HEK293 (cell line): Measurements from ENCODE around the gene IFNL1.

Experiments
- FEZF1 ChIP-seq: fragments of 450-650 bp; formaldehyde crosslinking; IDR thresholded peaks from 2 replicates; pipeline ENCODE4 v1.5.1; 2016; ENCODE audit warnings: missing biosample characterization, missing genetic modification characterization
- GLIS2 ChIP-seq: fragments of 450-650 bp; formaldehyde crosslinking; IDR thresholded peaks from 2 replicates; pipeline ENCODE4 v1.5.1; 2016; ENCODE audit warnings: missing biosample characterization, missing genetic modification characterization
- KLF9 ChIP-seq: fragments of 450-650 bp; formaldehyde crosslinking; IDR thresholded peaks from 2 replicates; pipeline ENCODE4 v1.5.1; 2016; ENCODE audit warnings: missing biosample characterization, missing genetic modification characterization, low read depth
- MYNN ChIP-seq: fragments of 450-650 bp; formaldehyde crosslinking; IDR thresholded peaks from 2 replicates; pipeline ENCODE4 v1.5.1; 2016; ENCODE audit warnings: missing biosample characterization, missing genetic modification characterization, borderline replicate concordance
- OVOL3 ChIP-seq: fragments of 450-650 bp; formaldehyde crosslinking; IDR thresholded peaks from 2 replicates; pipeline ENCODE4 v1.5.1; 2016; ENCODE audit warnings: missing biosample characterization, missing genetic modification characterization
- PRDM1 ChIP-seq: fragments of 450-650 bp; formaldehyde crosslinking; IDR thresholded peaks from 2 replicates; pipeline ENCODE4; 2016; ENCODE audit warnings: missing biosample characterization, missing genetic modification characterization
- SP7 ChIP-seq: fragments of 450-650 bp; formaldehyde crosslinking; IDR thresholded peaks from 2 replicates; pipeline ENCODE4 v1.5.1; 2016; ENCODE audit warnings: missing biosample characterization, missing genetic modification characterization
- WT1 ChIP-seq: fragments of 450-650 bp; formaldehyde crosslinking; IDR thresholded peaks from 2 replicates; pipeline ENCODE4 v1.5.1; 2016; ENCODE audit warnings: missing biosample characterization, missing genetic modification characterization
- YY2 ChIP-seq: fragments of 450-650 bp; formaldehyde crosslinking; IDR thresholded peaks from 2 replicates; pipeline ENCODE4 v1.5.1; 2016; ENCODE audit warnings: missing biosample characterization, missing genetic modification characterization
- ZNF175 ChIP-seq: fragments of 450-650 bp; formaldehyde crosslinking; IDR thresholded peaks from 2 replicates; pipeline ENCODE4 v1.5.1; 2016; ENCODE audit warnings: missing biosample characterization, missing genetic modification characterization
- ZNF221 ChIP-seq: fragments of 450-650 bp; formaldehyde crosslinking; IDR thresholded peaks from 2 replicates; pipeline ENCODE4 v1.5.1; 2017; ENCODE audit warnings: missing biosample characterization, missing genetic modification characterization, borderline replicate concordance
- ZNF335 ChIP-seq: fragments of 450-650 bp; formaldehyde crosslinking; conservative IDR thresholded peaks from 2 replicates; pipeline ENCODE4 v1.5.1; 2016; ENCODE audit warnings: missing biosample characterization, missing genetic modification characterization
- ZNF529 ChIP-seq: fragments of 450-650 bp; formaldehyde crosslinking; IDR thresholded peaks from 2 replicates; pipeline ENCODE4 v1.5.1; 2017; ENCODE audit warnings: missing genetic modification characterization, missing biosample characterization; ENCODE audit not compliant: insufficient replicate concordance
- ZNF548 ChIP-seq: fragments of 450-650 bp; formaldehyde crosslinking; IDR thresholded peaks from 2 replicates; pipeline ENCODE4 v1.5.1; 2016; ENCODE audit warnings: missing biosample characterization, missing genetic modification characterization
- ZNF555 ChIP-seq: fragments of 450-650 bp; formaldehyde crosslinking; conservative IDR thresholded peaks from 2 replicates; pipeline ENCODE4 v1.5.1; 2017; ENCODE audit warnings: missing biosample characterization, mild to moderate bottlenecking, missing genetic modification characterization, inconsistent platforms
- ZNF560 ChIP-seq: fragments of 450-650 bp; formaldehyde crosslinking; IDR thresholded peaks from 2 replicates; pipeline ENCODE4 v1.5.1; 2017; ENCODE audit warnings: missing biosample characterization, missing genetic modification characterization, borderline replicate concordance
- ZNF701 ChIP-seq: fragments of 450-650 bp; formaldehyde crosslinking; IDR thresholded peaks from 2 replicates; pipeline ENCODE4 v1.5.1; 2016; ENCODE audit warnings: missing biosample characterization, missing genetic modification characterization
- TF ChIP-seq, protein P1 (sequence below): fragments of 450-650 bp; formaldehyde crosslinking; IDR thresholded peaks from 2 replicates; pipeline ENCODE4 v1.5.1; 2016; ENCODE audit warnings: missing biosample characterization, missing genetic modification characterization, low read depth
- TF ChIP-seq, protein P2 (sequence below): fragments of 450-650 bp; formaldehyde crosslinking; IDR thresholded peaks from 2 replicates; pipeline ENCODE4; 2016; ENCODE audit warnings: missing biosample characterization, missing genetic modification characterization
- TF ChIP-seq, protein P3 (sequence below): fragments of 450-650 bp; formaldehyde crosslinking; IDR thresholded peaks from 2 replicates; pipeline ENCODE4 v1.5.1; 2016; ENCODE audit warnings: missing biosample characterization, missing genetic modification characterization, borderline replicate concordance
- TF ChIP-seq, protein P4 (sequence below): fragments of 450-650 bp; formaldehyde crosslinking; IDR thresholded peaks from 2 replicates; pipeline ENCODE4 v1.5.1; 2016; ENCODE audit warnings: missing biosample characterization, missing genetic modification characterization
- TF ChIP-seq, protein P5 (sequence below): fragments of 450-650 bp; formaldehyde crosslinking; IDR thresholded peaks from 2 replicates; pipeline ENCODE4 v1.5.1; 2017; ENCODE audit warnings: missing biosample characterization, mild to moderate bottlenecking, missing genetic modification characterization, moderate library complexity
- TF ChIP-seq, protein P6 (sequence below): fragments of 450-650 bp; formaldehyde crosslinking; optimal IDR thresholded peaks from 2 replicates; pipeline ENCODE3; 2016; ENCODE audit warnings: missing biosample characterization, mild to moderate bottlenecking, missing genetic modification characterization
- TF ChIP-seq, protein P7 (sequence below): fragments of 450-650 bp; formaldehyde crosslinking; IDR thresholded peaks from 2 replicates; pipeline ENCODE4 v1.5.1; 2017; ENCODE audit warnings: missing biosample characterization, missing genetic modification characterization

Gene IFNL1

DNA sequence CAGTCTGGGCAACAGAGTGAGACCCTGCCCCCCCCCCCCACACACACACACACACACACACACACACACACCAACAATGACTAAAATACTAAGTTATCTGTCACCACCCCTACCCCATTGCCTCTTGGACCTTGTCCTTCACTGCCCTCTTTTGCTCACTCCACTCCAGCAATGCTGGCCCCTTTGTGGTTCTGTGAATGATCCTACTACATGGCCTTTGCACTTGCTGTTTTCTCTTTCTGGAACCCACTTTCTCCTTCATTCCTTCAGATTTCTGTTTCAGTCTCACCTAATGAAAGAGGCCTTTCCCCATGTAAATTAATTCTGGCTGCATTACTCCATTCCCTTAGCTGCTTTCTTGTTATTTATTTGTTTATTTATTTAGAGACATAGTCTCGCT lies 43.5 kb downstream of the IFNL1 start (continued):
- TF ChIP-seq, protein P1, sequence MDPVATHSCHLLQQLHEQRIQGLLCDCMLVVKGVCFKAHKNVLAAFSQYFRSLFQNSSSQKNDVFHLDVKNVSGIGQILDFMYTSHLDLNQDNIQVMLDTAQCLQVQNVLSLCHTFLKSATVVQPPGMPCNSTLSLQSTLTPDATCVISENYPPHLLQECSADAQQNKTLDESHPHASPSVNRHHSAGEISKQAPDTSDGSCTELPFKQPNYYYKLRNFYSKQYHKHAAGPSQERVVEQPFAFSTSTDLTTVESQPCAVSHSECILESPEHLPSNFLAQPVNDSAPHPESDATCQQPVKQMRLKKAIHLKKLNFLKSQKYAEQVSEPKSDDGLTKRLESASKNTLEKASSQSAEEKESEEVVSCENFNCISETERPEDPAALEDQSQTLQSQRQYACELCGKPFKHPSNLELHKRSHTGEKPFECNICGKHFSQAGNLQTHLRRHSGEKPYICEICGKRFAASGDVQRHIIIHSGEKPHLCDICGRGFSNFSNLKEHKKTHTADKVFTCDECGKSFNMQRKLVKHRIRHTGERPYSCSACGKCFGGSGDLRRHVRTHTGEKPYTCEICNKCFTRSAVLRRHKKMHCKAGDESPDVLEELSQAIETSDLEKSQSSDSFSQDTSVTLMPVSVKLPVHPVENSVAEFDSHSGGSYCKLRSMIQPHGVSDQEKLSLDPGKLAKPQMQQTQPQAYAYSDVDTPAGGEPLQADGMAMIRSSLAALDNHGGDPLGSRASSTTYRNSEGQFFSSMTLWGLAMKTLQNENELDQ (tag by site-specific recombination) = 0 out of 2 replicates have a peak, but pooled peaks have one; percentile 5
- TF ChIP-seq, protein P2, sequence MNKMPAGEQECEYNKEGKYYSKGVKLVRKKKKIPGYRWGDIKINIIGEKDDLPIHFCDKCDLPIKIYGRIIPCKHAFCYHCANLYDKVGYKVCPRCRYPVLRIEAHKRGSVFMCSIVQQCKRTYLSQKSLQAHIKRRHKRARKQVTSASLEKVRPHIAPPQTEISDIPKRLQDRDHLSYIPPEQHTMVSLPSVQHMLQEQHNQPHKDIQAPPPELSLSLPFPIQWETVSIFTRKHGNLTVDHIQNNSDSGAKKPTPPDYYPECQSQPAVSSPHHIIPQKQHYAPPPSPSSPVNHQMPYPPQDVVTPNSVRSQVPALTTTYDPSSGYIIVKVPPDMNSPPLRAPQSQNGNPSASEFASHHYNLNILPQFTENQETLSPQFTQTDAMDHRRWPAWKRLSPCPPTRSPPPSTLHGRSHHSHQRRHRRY (tag by site-specific recombination) = no peak
- TF ChIP-seq ZNF701 (no peak), SP7 (no peak), ZNF560 (no peak), KLF9 (tag by site-specific recombination) (no peak), MYNN (tag by site-specific recombination) (no peak), ZNF548 (tag by site-specific recombination) (no peak), OVOL3 (tag by site-specific recombination) (no peak), ZNF335 (tag by site-specific recombination) (no peak), PRDM1 (tag by site-specific recombination) (peak; percentile 98), GLIS2 (tag by site-specific recombination) (no peak), WT1 (no peak), ZNF555 (tag by site-specific recombination) (no peak), ZNF221 (tag by site-specific recombination) (no peak), ZNF175 (tag by site-specific recombination) (no peak), FEZF1 (tag by site-specific recombination) (no peak), YY2 (tag by site-specific recombination) (no peak), ZNF529 (no peak)
- TF ChIP-seq, protein P3, sequence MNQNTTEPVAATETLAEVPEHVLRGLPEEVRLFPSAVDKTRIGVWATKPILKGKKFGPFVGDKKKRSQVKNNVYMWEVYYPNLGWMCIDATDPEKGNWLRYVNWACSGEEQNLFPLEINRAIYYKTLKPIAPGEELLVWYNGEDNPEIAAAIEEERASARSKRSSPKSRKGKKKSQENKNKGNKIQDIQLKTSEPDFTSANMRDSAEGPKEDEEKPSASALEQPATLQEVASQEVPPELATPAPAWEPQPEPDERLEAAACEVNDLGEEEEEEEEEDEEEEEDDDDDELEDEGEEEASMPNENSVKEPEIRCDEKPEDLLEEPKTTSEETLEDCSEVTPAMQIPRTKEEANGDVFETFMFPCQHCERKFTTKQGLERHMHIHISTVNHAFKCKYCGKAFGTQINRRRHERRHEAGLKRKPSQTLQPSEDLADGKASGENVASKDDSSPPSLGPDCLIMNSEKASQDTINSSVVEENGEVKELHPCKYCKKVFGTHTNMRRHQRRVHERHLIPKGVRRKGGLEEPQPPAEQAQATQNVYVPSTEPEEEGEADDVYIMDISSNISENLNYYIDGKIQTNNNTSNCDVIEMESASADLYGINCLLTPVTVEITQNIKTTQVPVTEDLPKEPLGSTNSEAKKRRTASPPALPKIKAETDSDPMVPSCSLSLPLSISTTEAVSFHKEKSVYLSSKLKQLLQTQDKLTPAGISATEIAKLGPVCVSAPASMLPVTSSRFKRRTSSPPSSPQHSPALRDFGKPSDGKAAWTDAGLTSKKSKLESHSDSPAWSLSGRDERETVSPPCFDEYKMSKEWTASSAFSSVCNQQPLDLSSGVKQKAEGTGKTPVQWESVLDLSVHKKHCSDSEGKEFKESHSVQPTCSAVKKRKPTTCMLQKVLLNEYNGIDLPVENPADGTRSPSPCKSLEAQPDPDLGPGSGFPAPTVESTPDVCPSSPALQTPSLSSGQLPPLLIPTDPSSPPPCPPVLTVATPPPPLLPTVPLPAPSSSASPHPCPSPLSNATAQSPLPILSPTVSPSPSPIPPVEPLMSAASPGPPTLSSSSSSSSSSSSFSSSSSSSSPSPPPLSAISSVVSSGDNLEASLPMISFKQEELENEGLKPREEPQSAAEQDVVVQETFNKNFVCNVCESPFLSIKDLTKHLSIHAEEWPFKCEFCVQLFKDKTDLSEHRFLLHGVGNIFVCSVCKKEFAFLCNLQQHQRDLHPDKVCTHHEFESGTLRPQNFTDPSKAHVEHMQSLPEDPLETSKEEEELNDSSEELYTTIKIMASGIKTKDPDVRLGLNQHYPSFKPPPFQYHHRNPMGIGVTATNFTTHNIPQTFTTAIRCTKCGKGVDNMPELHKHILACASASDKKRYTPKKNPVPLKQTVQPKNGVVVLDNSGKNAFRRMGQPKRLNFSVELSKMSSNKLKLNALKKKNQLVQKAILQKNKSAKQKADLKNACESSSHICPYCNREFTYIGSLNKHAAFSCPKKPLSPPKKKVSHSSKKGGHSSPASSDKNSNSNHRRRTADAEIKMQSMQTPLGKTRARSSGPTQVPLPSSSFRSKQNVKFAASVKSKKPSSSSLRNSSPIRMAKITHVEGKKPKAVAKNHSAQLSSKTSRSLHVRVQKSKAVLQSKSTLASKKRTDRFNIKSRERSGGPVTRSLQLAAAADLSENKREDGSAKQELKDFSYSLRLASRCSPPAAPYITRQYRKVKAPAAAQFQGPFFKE = no peak
- TF ChIP-seq, protein P4, sequence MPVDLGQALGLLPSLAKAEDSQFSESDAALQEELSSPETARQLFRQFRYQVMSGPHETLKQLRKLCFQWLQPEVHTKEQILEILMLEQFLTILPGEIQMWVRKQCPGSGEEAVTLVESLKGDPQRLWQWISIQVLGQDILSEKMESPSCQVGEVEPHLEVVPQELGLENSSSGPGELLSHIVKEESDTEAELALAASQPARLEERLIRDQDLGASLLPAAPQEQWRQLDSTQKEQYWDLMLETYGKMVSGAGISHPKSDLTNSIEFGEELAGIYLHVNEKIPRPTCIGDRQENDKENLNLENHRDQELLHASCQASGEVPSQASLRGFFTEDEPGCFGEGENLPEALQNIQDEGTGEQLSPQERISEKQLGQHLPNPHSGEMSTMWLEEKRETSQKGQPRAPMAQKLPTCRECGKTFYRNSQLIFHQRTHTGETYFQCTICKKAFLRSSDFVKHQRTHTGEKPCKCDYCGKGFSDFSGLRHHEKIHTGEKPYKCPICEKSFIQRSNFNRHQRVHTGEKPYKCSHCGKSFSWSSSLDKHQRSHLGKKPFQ = no peak
- TF ChIP-seq, protein P5, sequence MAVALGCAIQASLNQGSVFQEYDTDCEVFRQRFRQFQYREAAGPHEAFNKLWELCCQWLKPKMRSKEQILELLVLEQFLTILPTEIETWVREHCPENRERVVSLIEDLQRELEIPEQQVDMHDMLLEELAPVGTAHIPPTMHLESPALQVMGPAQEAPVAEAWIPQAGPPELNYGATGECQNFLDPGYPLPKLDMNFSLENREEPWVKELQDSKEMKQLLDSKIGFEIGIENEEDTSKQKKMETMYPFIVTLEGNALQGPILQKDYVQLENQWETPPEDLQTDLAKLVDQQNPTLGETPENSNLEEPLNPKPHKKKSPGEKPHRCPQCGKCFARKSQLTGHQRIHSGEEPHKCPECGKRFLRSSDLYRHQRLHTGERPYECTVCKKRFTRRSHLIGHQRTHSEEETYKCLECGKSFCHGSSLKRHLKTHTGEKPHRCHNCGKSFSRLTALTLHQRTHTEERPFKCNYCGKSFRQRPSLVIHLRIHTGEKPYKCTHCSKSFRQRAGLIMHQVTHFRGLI (tag by site-specific recombination) = no peak
- TF ChIP-seq, protein P6, sequence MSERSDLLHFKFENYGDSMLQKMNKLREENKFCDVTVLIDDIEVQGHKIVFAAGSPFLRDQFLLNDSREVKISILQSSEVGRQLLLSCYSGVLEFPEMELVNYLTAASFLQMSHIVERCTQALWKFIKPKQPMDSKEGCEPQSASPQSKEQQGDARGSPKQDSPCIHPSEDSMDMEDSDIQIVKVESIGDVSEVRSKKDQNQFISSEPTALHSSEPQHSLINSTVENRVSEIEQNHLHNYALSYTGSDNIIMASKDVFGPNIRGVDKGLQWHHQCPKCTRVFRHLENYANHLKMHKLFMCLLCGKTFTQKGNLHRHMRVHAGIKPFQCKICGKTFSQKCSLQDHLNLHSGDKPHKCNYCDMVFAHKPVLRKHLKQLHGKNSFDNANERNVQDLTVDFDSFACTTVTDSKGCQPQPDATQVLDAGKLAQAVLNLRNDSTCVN (tag by site-specific recombination) = no peak
- TF ChIP-seq, protein P7, sequence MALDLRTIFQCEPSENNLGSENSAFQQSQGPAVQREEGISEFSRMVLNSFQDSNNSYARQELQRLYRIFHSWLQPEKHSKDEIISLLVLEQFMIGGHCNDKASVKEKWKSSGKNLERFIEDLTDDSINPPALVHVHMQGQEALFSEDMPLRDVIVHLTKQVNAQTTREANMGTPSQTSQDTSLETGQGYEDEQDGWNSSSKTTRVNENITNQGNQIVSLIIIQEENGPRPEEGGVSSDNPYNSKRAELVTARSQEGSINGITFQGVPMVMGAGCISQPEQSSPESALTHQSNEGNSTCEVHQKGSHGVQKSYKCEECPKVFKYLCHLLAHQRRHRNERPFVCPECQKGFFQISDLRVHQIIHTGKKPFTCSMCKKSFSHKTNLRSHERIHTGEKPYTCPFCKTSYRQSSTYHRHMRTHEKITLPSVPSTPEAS (tag by site-specific recombination) = 0 out of 2 replicates have a peak, but pooled peaks have one; percentile 50
